ENCODE data around the gene SHROOM1. TPM values are rescaled to one million over a fixed set of nuclear protein-coding genes. Genes with fewer than 3 reads are reported as not detected.

The SHROOM1 gene
- total and polyA plus RNA-seq, 9 of the 15 experiments (the other 6 are each of a cell fraction or from before 2014, with no cell fraction given) = 0.44 to 26.5 (median 11.9) TPM

- TF ChIP-seq ZNF668 (CRISPR knock-in tag; IDR thresholded peaks at IDR 0.05) (no peak), NR0B1 (IDR thresholded peaks at IDR 0.05; ENCODE audit: partially characterized antibody) (no peak), EP300 (IDR thresholded peaks at IDR 0.05; ENCODE audit: low read length) (peak; percentile 55; the same call in 1 of the 2 replicates), FOSL1 (tag; conservative IDR thresholded peaks at IDR 0.05) (no peak), HLTF (IDR thresholded peaks at IDR 0.05) (no peak), NCOA6 (IDR thresholded peaks at IDR 0.05) (no peak), CREB5 (CRISPR knock-in tag; IDR thresholded peaks at IDR 0.05) (no peak), FIP1L1 (IDR thresholded peaks at IDR 0.05; ENCODE audit: low read depth, low read length, poor library complexity, severe bottlenecking) (no peak), GTF2A2 (tag; IDR thresholded peaks at IDR 0.05) (no peak), ZNF280B (CRISPR knock-in tag; IDR thresholded peaks at IDR 0.05) (no peak), ZNF639 (CRISPR knock-in tag; conservative IDR thresholded peaks at IDR 0.05 in 1 of 2, IDR thresholded peaks at IDR 0.05 in 1 of 2) (no peak), RCOR1 (IDR thresholded peaks at IDR 0.05; ENCODE audit: borderline replicate concordance in 1 of 2, low read depth in 2 of 2, low read length in 2 of 2) (peak in 1 of 2 experiments; percentile 25; a peak in 1 of 4 replicates), ZBTB34 (CRISPR knock-in tag; IDR thresholded peaks at IDR 0.05) (no peak), MTF1 (CRISPR knock-in tag; IDR thresholded peaks at IDR 0.05; ENCODE audit: borderline replicate concordance) (no peak), GMEB1 (CRISPR knock-in tag; IDR thresholded peaks at IDR 0.05) (no peak), EHMT2 (IDR thresholded peaks at IDR 0.05) (no peak), TBP (optimal IDR thresholded peaks at IDR 0.05; ENCODE audit: low read depth, low read length) (no peak), ZNF316 (IDR thresholded peaks at IDR 0.05) (no peak), RBM22 (IDR thresholded peaks at IDR 0.05; ENCODE audit: low read depth, low read length, poor library complexity, severe bottlenecking) (no peak)
Observed at GRCh38 chr5:132773601-132774355, 56.7 kb downstream of the SHROOM1 start (continued).

Measured in K562 (cell line).